Peyer's patch (tissue), 4 donors: ENCODE measurements around the gene TRIM31. TPM values are rescaled to one million over a fixed set of nuclear protein-coding genes. Genes with fewer than 3 reads are reported as not detected.

ENCODE experiments used
- DNase-seq, 3 donors: peaks; one replicate each; pipeline ENCODE4 v3.0.0-alpha.2; 2017 to 2019
- H3K27ac ChIP-seq, 4 donors: fragments of 200-600 bp; sonication (generic); one replicate each; pipeline ENCODE4 v1.5.1; 2016 to 2019
- H3K27me3 ChIP-seq, 2 donors: fragments of 200-600 bp; sonication (generic); one replicate each; pipeline ENCODE4 v1.5.1; 2019
- H3K36me3 ChIP-seq, 3 donors: fragments of 200-600 bp; sonication (generic); one replicate each; pipeline ENCODE4 v1.5.1; 2016 to 2019
- H3K4me1 ChIP-seq, 4 donors: fragments of 200-600 bp; sonication (generic); one replicate each; pipeline ENCODE4 v1.5.1; 2016 to 2019
- H3K4me3 ChIP-seq, 4 donors: fragments of 200-600 bp; sonication (generic); 1 replicate in 3 of 4; 2 replicates in 1 of 4; pipeline ENCODE4 v1.5.1; 2016 to 2019; ENCODE audit warnings: mild to moderate bottlenecking in 1 of 4
- H3K9me3 ChIP-seq, 4 donors: fragments of 200-600 bp; sonication (generic); one replicate each; pipeline ENCODE4 v1.5.1; 2016 to 2019; ENCODE audit warnings: mild to moderate bottlenecking in 1 of 4
- CTCF ChIP-seq, 6 experiments: fragments of 450-650 bp in 4 of 6; fragments of 200-600 bp in 2 of 6; sonication (generic) in 1 of 6; IDR thresholded peaks; one replicate each; pipeline ENCODE4 v1.5.1; 2017 to 2019; ENCODE audit warnings: antibody characterized with exemption in 6 of 6, mild to moderate bottlenecking in 3 of 6, moderate library complexity in 1 of 6
- POLR2A ChIP-seq, 2 donors: fragments of 450-650 bp; IDR thresholded peaks; one replicate each; pipeline ENCODE4 v1.5.1; 2017; ENCODE audit warnings: antibody characterized with exemption in 2 of 2, mild to moderate bottlenecking in 2 of 2, moderate library complexity in 2 of 2
- total RNA-seq, 4 donors: library from RNA; depleted of rRNA; stranded (reverse); fragments of >200 nt; gene quantifications; one replicate each; pipeline ENCODE4 v1.1.0, GENCODE V29; 2016

TRIM31 gene
- total RNA-seq, 4 donors from 2014 or later: 9.9 to 56.9 (median 42.0) TPM

- Histone ChIP-seq H3K4me1 (peaks cover 0 to 15% (median 4%) of the 10 kb centered on the region in 4 donors), H3K27ac (no peak overlapping the region), H3K36me3 (peaks cover 0 to 8% (median 0%) of the 10 kb centered on the region in 3 donors), H3K27me3 (no peaks in the 10 kb centered on the region), H3K9me3 (no peaks in the 10 kb centered on the region), H3K4me3 (no peak overlapping the region)
- no peak for DNase-seq
- TF ChIP-seq POLR2A (IDR thresholded peaks at IDR 0.05) (no peak), CTCF (IDR thresholded peaks at IDR 0.05) (no peak)
Observed at GRCh38 chr6:30151580-30151979, 38.7 kb upstream of the TRIM31 start.

- Histone ChIP-seq H3K4me3 (no peak overlapping the region), H3K36me3 (peaks cover 0 to 8% (median 0%) of the 10 kb centered on the region in 3 donors), H3K27ac (no peak overlapping the region), H3K27me3 (no peaks in the 10 kb centered on the region), H3K9me3 (no peaks in the 10 kb centered on the region), H3K4me1 (peaks cover 0 to 14% (median 3%) of the 10 kb centered on the region in 4 donors)
- no peak for DNase-seq
- TF ChIP-seq POLR2A (IDR thresholded peaks at IDR 0.05) (no peak), CTCF (IDR thresholded peaks at IDR 0.05) (no peak)
Observed at GRCh38 chr6:30150671-30151395, 37.9 kb upstream of the TRIM31 start.

DNA sequence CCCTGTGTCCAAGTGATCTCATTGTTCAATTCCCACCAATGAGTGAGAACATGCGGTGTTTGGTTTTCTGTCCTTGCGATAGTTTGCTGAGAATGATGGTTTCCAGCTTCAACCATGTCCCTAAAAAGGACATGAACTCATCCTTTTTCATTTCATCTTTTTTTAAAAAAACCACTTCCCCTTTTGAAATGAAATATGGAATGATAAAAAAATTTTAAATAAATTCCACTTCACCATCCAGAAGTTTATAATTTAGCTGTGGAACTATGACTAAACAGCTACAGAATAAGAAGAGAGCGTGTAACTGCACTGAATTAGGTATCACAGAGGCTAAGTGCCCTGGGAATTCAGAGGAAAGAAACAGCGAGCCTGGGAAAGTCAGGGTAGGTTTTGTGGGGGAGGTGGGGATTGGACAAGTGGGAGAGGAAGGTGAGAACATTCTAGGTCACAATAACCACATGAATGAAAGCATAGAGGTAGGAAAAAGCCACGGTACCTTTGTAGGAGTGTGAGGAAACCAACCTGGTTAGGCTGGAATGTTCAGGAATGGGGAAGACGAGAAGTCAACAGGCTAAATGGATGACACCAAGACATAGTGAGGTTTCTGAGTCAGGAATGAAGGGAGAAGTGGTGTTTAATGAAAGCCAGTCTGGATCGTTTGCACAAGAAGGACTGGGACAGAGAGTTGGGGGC, 37.1 kb upstream of the TRIM31 start:
- Histone ChIP-seq H3K36me3 (peaks cover 0 to 8% (median 0%) of the 10 kb centered on the region in 3 donors), H3K27ac (no peak overlapping the region), H3K4me1 (peaks cover 0 to 14% (median 0%) of the 10 kb centered on the region in 4 donors), H3K4me3 (no peak overlapping the region), H3K9me3 (no peaks in the 10 kb centered on the region), H3K27me3 (no peaks in the 10 kb centered on the region)
- DNase-seq: no peak
- TF ChIP-seq POLR2A (IDR thresholded peaks at IDR 0.05) (no peak), CTCF (IDR thresholded peaks at IDR 0.05) (no peak)

DNA sequence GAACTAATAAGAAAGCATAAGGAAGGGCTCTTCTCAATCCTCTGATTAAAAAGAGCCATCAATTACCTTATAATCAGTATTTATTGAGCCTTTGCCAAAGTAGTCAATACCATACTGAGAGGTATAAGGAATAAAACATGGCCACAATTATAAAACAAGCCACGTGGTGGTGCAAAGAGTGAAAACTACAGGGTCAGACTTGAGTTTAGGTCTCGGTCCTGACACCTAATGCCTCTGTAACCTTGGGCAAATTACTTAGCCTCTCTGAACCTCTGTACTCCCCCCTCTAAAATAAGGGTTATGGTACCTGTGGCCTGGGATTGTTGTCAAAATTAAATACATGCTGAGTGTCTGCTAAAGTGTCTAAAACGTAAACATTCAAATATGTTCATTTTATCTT, 36.3 kb upstream of the TRIM31 start:
- TF ChIP-seq POLR2A (IDR thresholded peaks at IDR 0.05): no peak
- TF ChIP-seq CTCF (IDR thresholded peaks at IDR 0.05): peak in 1 of 6 experiments; percentile 12
- Histone ChIP-seq H3K9me3 (no peaks in the 10 kb centered on the region), H3K36me3 (peaks cover 0 to 8% (median 0%) of the 10 kb centered on the region in 3 donors), H3K4me1 (peaks cover 0 to 11% (median 0%) of the 10 kb centered on the region in 4 donors), H3K27me3 (no peaks in the 10 kb centered on the region), H3K27ac (no peak overlapping the region), H3K4me3 (no peak overlapping the region)
- DNase-seq: no peak

DNA sequence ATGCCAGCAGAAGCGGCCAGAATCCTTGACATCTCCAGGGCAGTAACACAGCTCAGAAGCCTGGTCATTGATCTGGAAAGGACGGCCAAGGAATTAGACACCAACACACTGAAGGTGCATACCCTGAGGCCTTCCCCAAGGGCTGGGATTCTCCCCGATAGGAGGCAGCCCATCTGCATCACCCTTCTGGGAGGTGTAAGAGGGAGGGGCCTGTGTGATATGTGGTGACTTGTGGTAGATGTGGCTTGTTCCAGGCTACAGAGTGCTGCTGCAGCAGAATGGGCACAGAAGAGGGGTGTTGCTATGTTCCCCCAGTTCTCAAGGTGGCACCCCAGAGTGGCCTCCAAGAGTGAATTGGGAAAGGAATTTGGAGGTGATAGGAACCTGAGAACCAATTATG, 34.2 kb upstream of the TRIM31 start:
- no peak overlapping the region for H3K4me3 ChIP-seq
- H3K36me3 ChIP-seq: peaks cover 0 to 8% (median 0%) of the 10 kb centered on the region in 3 donors
- DNase-seq: no peak
- H3K27me3 ChIP-seq: no peaks in the 10 kb centered on the region
- H3K27ac ChIP-seq: no peak overlapping the region
- TF ChIP-seq POLR2A (IDR thresholded peaks at IDR 0.05) (no peak), CTCF (IDR thresholded peaks at IDR 0.05) (no peak)
- no peaks in the 10 kb centered on the region for H3K9me3 ChIP-seq
- peaks cover 0 to 8% (median 0%) of the 10 kb centered on the region in 4 donors for H3K4me1 ChIP-seq
